Lower leg skin (tissue), 4 donors: ENCODE results near the gene HMGXB4. TPM values are rescaled to one million over a fixed set of nuclear protein-coding genes. Genes with fewer than 3 reads are reported as not detected.

Source experiments
- DNase-seq, 2 donors: peaks; one replicate each; pipeline ENCODE4 v3.0.0-alpha.2; 2019; ENCODE audit warnings: low spot score in 2 of 2
- H3K4me3 ChIP-seq: fragments of 200-600 bp; sonication (generic); 2 replicates; pipeline ENCODE4 v1.5.1; 2017; ENCODE audit warnings: mild to moderate bottlenecking, low read depth; ENCODE audit not compliant: poor library complexity, severe bottlenecking
- CTCF ChIP-seq, 3 donors: fragments of 450-650 bp; IDR thresholded peaks; one replicate each; pipeline ENCODE4 v1.5.1; 2016; ENCODE audit warnings: antibody characterized with exemption in 3 of 3, mild to moderate bottlenecking in 3 of 3, moderate library complexity in 2 of 3
- POLR2A ChIP-seq, 2 donors: fragments of 450-650 bp; IDR thresholded peaks; one replicate each; pipeline ENCODE4 v1.6.1; 2016 to 2017; ENCODE audit warnings: antibody characterized with exemption in 2 of 2, mild to moderate bottlenecking in 1 of 2, moderate library complexity in 1 of 2
- WGBS, 2 donors: methylation state at CpG; one replicate each; pipeline ENCODE4 v1.1.5; 2018; 5-methylcytosine and 5-hydroxymethylcytosine counted together
- intact Hi-C: fragments of 100-400 bp; cut with DNase I; formaldehyde crosslinking; loops from one replicate; pipeline ENCODE4 v1.15.0; 2023; ENCODE audit warnings: low total_unique reads
- total RNA-seq, 4 donors: library from RNA; depleted of rRNA; stranded (reverse); fragments of >200 nt; gene quantifications; one replicate each; pipeline ENCODE4 v1.1.0, GENCODE V29; 2016

Gene HMGXB4
- total RNA-seq, 4 donors from 2014 or later, result 15.1 to 28.3 (median 18.6) TPM

GRCh38 chr22:35314161-35314942 lies 57.1 kb downstream of the HMGXB4 start:
- intact Hi-C loops, result no loop called here
- peak in 1 of 2 donors; percentile 86 for DNase-seq
- TF ChIP-seq POLR2A (IDR thresholded peaks at IDR 0.05) (no peak), CTCF (IDR thresholded peaks at IDR 0.05) (no peak)
- WGBS, 2 donors, result 60 to 69% methylated on average over 16 of the region's 16 CpGs
- no peak overlapping the region for H3K4me3 ChIP-seq

GRCh38 chr22:35315141-35315854 lies 58.0 kb downstream of the HMGXB4 start:
- intact Hi-C loops, result no loop called here
- peak; percentile 46 to 84 for DNase-seq
- 52 to 72% methylated on average over 12 of the region's 12 CpGs for WGBS, 2 donors
- no peak overlapping the region for H3K4me3 ChIP-seq
- TF ChIP-seq POLR2A (IDR thresholded peaks at IDR 0.05) (no peak), CTCF (IDR thresholded peaks at IDR 0.05) (no peak)

GRCh38 chr22:35315855-35316745 lies 58.8 kb downstream of the HMGXB4 start:
- TF ChIP-seq POLR2A (IDR thresholded peaks at IDR 0.05) (no peak), CTCF (IDR thresholded peaks at IDR 0.05) (no peak)
- 39 to 58% methylated on average over 23 to 27 of the region's 27 CpGs for WGBS, 2 donors
- DNase-seq, result peak; percentile 76 to 92
- H3K4me3 ChIP-seq, result no peak overlapping the region
- intact Hi-C loops, result no loop called here

GRCh38 chr22:35316751-35317150 lies 59.5 kb downstream of the HMGXB4 start:
- no peak overlapping the region for H3K4me3 ChIP-seq
- 73 to 85% methylated on average over 7 of the region's 7 CpGs for WGBS, 2 donors
- DNase-seq, result no peak
- intact Hi-C loops, result no loop called here
- TF ChIP-seq POLR2A (IDR thresholded peaks at IDR 0.05) (no peak), CTCF (IDR thresholded peaks at IDR 0.05) (no peak)

- no peak for DNase-seq
- 89 to 91% methylated on average over 12 of the region's 12 CpGs for WGBS, 2 donors
- no peak overlapping the region for H3K4me3 ChIP-seq
- intact Hi-C loops, result no loop called here
- TF ChIP-seq CTCF (IDR thresholded peaks at IDR 0.05) (no peak), POLR2A (IDR thresholded peaks at IDR 0.05) (no peak)
These were observed 60.5 kb downstream of the HMGXB4 start for GRCh38 chr22:35317680-35318290.
